Right forelimb (tissue), 1 donor: Measurements from ENCODE around the gene UBR4.

Source experiments
- DNase-seq: peaks from one replicate; pipeline ENCODE4 v3.0.0-alpha.2; 2018

The UBR4 gene

DNA sequence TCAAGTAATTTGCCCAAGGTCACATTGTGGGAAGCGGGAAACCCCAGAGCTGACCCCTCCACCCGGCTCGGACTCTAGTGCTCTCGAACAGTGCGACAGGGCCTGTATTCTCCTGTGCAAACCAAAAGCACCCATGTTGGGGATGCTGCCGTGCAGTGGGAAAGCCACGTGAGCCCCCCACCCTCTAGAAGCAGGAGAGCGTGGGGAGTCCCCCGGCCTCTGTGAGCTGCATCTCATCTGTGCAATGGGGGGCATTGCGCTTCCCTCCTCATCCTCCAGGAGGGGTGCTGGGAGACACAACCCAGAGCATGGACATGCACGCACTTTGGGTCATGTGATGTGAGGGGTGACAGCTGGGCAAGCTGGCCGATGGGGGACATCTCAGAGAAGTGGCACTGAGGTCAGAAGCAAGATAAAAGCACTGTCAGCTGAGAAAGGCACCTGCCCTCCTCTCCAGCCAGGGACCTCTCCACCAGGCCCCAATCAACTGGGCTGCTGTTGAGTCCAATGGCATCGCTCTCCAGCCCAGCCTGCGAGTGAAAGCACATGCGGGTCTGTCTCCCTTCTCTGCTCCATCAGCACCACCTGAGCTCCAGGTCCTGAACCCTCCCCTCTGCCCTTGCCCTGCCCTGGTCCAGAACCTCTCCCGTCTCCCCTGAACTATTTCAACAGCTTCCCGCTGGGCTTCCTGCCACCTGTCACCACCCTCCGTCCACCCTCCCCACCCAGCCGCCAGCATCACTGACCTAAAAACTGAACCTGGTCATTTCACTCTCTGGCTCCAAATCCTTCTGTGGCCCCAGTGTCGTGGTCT lies 177.2 kb downstream of the UBR4 start:
- no peak for DNase-seq

DNA sequence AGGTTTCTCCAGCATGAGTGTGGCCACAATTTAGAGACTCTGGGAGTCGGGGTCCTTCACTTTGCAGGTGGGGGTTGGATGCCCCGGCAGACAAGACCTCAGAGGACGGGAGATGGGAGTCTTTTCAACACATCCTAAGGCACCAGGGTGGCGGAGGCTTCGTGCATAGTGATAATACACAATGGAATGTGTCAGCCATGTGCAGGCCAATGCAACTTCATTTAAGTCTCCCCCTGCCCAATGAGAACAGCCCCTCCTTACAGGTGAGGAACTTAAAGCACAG lies 177.7 kb downstream of the UBR4 start:
- no peak for DNase-seq

DNA sequence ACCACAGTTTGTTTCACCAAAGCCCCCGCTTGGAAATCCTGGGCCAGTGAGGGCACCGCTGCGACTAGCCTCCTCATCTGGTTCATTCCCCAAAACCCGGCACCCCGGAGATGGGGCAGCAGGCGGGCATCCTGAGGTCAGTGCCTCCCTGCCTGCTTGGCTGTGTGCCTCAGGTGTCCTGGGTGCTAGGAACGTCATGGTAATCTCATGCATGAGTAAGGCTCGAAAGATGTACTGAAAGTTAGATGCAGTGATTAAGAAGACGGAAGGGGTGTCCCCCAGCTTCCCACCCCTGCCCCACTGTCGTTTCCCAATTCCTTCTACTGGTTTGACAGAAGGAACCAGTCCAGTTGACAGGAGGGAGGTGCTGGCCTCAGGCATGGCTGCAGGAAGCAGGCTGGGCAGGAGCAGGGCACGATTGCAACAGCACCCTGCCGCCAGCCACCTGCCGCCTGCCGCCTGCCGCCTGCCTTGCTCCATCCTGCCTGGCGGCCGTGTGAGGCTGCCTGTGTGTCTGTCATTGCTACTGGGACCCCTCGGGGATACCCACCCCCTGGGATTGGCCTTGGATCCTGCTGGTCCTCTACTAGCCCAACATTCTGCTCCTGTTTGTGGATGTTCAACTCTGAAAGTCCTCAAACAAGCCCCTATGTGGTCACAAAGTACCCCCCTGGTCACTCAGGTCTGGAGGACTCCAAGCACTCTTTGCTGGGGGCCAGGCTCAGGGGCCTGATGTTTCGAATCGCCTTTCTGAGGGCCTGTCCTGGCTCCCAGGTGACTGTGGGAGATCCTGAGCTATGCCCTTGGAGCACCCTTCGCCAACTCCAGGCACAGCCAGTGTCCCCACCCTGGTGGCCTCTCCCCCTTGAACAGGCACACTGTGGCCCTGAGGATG lies 180.6 kb downstream of the UBR4 start:
- DNase-seq = no peak

GRCh38 chr1:19028546-19029129 lies 181.4 kb downstream of the UBR4 start:
- no peak for DNase-seq

GRCh38 chr1:19028110-19028509 lies 182.0 kb downstream of the UBR4 start:
- no peak for DNase-seq
